ENCODE results near the gene REPS1.
"Not testable (repeated sequence)": the region's sequence is repeated elsewhere in the genome, so short reads cannot be mapped to it uniquely, and the experiment has no call there.

REPS1 gene

DNA sequence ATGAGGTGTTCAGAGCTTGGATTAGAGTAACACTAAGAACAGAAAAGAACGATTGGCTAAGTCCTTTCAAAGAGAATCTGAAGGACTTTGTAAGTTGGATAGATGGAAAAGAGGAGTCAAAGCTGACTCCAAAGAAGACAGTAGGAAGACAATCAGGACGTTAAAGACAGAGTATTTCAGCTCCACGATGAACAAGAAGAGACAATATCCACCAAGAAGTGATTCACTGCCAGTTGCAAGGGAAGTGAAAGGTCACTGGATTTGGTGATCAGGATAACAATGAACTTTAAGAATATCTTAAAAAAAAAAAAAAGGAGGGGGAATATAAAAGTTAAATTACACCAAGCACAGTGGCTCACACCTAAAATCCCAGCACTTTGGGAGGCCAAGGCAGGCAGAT lies 17.9 kb downstream of the REPS1 start:
- DNase-seq (ENCODE audit: low read depth in 2 of 2) = no peak

DNA sequence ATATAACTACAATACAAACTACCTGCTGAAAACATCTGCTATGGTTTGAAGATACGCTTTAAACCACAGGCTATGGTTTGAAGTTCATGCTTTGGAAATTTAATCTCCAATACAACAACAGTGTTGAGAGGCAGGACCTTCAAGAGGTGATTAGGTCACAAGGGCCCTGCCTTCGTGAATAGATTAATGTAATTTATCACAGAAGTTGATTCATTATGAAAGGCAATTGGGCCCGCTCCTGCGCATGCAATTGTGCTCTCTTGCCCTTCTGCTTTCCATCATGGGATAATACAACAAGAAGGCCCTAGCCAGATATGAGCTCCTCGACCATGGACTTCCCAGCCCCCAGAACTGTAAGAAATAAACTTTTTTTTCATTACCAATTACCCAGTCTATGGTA lies 21.2 kb downstream of the REPS1 start:
- DNase-seq (ENCODE audit: low read depth in 2 of 2) = no peak

DNA sequence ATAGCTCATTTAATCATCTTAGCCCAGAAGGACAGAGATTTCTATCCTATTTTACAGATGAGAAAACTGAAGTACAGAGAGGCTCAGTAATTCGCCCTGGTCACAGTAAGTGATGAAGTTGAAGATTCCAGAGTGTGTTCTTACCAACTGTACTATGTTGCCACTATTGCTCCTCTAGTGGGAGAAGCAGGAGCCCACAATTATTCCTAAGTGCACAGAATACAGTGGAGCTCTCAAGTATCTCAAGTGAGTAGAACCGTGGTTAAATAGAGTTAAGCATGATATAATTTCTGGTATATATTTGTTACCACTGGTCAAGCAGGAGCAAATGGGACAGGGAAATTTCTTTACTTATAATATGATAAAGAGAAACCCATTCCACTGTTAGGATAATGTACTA lies 22.1 kb downstream of the REPS1 start:
- no peak for DNase-seq (ENCODE audit: low read depth in 2 of 2)

DNA sequence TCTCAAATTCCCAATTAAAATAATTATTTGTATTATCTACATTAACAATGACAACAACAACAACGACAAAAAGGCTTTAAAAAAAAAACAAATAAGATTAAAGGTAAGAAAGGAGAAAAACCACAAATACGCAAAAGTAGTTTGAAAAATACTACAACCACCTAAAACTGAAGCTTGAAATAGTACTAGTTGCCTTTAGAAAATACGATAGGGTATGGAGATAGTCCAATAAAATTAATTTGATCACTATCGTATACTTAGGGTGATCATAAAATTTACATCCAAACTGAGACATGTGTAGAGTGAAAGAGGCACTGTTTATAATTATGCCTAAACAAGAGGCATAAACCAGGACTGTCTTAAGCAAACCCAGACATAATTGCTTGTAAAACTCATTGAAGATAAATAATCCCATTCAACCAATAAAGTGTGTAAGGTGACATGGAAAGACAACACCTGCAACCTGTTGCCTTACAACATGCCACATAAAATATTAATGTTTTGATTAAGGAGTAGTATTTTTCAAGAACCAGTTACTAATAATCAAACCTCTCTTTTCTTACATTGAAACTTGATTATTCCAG lies 22.7 kb downstream of the REPS1 start:
- no peak for DNase-seq (ENCODE audit: low read depth in 2 of 2)

DNA sequence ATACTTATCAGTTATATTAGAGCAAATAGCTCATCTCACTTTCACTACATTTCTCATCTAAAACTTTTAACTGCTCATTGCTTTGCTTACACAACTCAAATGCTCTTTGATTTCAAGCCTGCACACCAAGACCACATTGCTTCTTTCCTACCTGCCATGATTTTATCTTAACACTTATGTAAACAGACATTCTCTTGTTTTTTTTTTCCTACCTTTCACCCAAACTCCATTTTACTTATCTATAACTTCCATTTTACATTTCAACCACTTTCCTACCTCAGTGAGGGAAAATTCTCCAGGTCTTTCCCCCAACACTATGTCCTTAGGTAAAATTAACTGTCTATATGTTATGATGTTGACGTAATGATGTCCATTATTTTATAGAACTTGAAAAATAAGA lies 24.0 kb downstream of the REPS1 start:
- DNase-seq (ENCODE audit: low read depth in 2 of 2) = no peak

DNA sequence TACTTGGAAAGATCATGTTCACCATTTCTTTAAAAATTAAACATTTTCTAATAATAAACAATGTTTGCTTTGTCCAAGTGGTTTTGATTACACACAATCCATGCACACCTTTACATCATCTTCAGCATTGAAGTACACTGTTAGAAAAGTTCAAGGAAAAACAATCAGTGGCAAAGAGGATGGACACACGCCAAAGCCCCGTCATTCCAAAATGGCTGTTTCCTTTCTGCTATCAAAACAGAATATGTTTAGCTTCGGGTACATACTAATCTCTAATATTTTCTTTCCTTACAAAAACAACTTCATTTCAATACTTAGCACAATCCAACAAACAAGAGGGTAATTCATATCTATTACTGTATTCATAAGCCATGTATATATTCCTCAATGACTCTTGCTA lies 24.5 kb downstream of the REPS1 start:
- no peak for DNase-seq (ENCODE audit: low read depth in 2 of 2)

DNA sequence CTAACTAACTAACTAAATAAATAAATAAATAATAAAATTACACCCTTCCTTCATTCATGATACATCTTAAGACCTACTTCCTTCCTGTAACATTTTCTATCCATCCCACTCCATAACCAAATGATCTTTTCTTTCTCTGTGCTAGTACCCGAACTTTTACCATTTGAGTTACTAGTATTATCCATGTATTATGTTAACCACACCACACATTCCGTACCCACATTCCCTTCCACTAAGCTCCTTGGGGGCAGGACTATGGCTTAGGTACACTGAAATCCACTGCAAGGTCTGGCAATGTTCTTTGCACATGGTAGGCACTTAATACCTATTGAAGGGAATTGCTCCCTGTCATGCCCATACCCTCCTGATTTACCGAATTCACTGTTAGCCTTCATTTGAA lies 24.9 kb downstream of the REPS1 start:
- DNase-seq (ENCODE audit: low read depth in 2 of 2) = no peak

DNA sequence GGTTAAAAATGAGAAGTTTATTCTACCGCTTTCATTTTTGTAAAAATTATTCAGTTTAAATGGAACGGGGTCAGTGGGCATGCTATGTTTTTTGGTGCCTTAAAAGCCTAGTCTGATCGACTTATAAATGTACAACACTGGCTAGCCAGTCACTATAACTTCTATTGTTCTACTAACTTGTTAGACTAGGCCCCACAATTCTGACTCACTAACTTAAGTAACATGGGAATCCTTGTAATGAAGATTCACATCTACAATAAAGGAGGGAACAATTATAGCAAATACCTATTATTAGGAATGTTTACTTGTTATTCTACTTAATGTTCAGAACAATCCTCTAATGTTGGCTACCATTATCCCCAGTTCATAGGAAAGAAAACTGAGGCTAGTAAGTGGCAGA lies 28.5 kb downstream of the REPS1 start:
- DNase-seq (ENCODE audit: low read depth in 2 of 2) = no peak

DNA sequence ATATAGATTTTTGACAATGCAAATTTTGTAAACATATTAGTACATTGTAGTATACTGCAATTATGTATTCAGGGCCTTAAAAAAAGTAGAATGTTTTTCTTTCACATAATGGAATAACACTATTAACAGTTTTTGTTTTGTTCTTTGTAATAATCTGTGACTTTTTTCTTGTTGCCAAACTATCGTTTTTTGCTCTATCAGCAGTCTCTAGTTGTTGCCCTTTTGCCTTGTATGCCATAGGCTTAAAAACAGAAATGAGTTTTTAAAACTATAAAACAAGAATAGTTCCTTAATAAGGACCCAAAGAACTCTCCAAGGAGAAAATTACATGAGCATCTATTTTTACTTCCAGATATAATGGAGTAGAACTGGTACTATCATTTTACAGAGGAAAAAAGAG lies 29.5 kb downstream of the REPS1 start:
- no peak for DNase-seq (ENCODE audit: low read depth in 2 of 2)

DNA sequence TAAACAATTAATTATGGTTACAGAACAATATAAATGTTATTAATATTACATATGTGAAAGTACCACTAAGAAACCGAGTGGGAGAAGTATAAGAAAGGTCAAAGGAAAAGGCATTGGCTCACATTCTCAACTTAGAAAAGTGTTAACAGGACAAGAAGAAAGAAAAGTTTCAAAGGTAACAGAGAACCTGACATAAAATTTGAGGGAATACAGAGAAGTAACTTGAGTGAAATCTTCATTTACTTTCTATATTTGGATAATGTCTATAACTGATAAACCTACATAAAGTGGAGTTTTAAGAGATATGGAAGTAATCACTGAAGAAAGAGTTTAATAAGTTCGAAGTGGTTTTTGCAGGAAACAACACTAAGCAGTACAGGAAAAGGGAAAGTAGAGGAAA lies 30.1 kb downstream of the REPS1 start:
- DNase-seq (ENCODE audit: low read depth in 2 of 2) = no peak

DNA sequence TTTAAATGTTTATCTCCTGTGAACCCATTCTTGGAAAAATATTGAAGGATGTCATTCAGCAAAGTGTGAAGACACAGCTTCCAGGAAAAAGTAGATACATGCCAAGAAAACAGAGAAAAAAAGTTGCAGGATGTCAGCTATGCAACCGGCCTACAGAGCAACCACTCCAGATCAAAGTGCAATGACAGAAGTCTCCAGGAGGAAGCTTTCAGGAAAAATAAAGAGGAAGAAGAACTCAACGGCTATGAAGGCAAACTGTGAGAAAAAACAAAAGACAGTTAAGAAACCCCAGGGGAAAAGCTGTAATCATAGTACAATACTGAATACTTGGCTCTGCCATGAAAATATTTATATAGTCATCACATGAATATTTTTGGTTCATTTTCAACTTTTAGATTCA lies 30.6 kb downstream of the REPS1 start:
- no peak for DNase-seq (ENCODE audit: low read depth in 2 of 2)

DNA sequence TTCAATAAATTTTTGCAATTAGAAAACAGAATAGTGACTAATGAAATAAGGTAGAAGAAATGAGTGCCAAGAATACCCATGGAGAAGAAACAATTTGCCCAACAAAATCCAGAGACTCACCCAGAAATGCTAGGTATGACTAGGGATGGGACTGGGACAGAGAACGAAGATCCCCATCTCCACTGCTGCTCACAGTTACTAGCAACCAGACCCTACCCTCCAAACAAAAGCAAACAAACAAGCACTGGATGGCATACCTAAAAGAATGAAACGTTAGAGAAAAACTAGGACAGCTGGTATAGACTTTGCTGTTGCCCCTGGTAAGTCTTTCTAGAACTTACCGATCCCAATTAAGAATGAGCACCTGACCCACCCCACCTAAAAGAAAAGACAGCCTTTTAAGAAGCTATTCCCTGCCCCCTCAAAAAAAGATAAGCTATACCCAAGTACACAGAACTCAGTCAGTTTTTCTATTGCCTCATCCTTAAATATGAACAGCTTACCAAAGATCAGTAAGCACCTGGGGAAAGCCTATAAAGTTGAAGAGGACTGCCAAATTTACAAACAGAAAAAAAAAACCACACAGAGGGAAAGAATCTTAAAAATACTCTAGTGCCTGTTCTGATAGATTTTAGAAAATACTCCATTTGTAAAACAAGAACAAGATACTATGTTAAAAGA lies 31.7 kb downstream of the REPS1 start:
- DNase-seq (ENCODE audit: low read depth in 2 of 2) = no peak

DNA sequence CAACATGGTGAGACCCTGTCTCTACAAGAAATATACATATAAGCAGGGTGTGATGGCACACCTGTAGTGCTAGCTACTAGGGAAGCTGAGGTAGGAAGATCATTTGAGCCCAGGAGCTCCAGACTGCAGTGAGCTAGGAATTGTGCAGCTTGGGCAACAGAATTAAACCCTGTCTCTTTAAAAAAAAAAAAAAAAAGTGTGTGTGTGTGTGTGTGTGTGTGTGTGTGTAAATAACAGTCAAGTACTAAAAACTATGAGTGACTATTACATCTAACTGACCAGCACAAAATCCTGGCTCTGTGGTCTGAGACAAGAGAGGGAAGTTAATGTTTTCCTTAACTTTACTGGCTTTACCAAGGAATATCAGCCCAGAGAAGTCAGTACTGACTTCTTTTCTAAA lies 32.8 kb downstream of the REPS1 start:
- no peak for DNase-seq (ENCODE audit: low read depth in 2 of 2)

DNA sequence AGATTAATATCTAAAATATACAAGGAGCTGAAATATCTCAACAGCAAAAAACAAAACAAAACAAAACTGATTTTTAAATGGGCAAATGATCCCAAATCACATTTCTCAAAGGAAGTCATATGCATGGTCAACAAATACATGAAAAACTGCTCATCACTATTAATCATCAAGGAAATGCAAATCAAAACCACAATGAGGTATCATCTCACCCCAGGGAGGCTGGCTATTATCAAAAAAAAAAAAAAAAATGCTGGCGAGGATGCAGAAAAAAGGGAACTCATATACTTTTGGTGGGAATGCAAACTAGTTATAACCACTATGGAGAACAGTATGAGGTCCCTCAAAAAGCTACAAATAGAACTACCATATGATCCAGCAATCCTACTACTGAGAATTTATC lies 34.6 kb downstream of the REPS1 start:
- no peak for DNase-seq (ENCODE audit: low read depth in 2 of 2)

DNA sequence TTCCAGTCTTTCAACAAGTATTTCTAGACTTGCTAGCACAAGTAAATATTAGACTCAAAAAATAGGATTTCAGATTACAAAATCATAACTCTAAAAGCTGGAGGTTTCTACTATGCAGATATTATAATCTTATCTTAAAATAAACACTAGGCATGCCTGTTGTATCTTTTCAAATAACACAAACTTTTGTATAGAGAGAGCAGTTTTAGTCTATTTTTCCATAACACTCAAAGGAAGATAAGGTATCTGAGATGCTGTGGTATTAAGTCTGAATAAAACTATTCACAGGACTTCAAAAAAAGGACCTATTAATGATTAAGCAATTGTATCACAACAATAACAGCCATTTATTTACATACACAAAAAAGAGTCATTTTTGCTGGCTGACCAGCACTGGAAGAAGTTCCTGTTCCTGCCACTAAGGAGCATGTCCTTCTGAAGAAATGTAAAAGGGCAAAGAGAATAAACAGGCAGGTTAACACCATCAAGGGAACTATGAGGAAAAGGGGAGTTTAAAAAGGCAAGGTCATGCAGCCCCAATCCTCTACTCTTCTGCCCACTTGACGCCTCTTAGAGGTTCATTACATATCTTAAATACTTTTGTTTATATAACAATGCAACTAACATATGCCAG lies 39.4 kb downstream of the REPS1 start:
- no peak for DNase-seq (ENCODE audit: low read depth in 2 of 2)

DNA sequence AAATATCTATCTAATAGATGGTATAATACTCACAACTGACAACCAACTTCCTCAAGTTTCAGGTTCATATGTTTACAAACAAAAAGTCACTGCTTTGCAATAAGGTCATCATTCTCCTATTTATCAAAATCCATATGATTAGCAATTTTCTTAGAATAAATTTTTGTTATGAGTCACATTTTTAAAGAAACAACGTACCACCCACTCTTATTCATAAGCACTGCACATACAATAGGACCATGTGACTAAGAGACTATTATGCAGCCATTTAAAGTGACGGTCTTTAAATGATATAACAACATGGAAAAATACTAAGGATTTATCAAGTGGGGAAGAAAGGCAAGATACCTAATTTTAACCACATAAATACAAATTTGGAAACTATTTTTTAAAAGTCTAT lies 40.0 kb downstream of the REPS1 start:
- DNase-seq (ENCODE audit: low read depth in 2 of 2) = no peak

DNA sequence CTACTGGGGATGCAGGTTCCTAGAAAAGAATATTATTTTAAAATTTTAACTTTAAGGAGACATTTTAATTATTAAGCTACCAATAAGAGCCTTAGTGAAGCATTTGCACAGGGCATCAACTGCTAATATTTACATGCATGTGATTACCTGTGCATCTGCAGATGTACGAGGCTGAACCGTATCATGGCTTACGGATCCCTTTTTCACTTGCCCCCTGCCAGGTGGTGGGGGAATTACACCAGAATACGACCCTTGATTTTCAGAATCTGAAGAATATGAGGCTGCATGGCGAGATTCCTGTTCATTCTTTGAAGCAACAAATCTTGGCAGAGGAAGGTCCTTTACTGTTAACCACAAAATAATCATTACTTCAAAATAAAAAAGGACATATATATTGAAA lies 42.7 kb downstream of the REPS1 start:
- no peak for DNase-seq (ENCODE audit: low read depth in 2 of 2)

DNA sequence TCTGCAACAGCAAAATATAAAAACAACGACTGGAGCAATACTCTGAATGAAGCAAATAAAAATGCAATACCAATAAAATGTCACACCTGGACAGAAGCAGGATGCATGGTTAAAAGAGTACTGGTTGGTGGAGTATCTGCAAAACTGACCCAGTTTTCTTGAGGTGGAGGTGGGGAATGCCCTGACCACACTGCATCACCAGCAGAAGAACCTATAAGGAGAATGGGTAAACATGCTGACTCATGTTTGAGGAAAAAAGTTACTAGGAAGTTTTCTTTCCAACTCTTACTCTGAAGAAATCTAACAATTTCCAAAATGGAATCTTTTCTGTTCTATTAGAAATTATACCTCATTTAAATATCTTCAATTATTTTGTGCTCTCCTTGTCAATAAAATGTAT lies 43.6 kb downstream of the REPS1 start:
- no peak for DNase-seq (ENCODE audit: low read depth in 2 of 2)

DNA sequence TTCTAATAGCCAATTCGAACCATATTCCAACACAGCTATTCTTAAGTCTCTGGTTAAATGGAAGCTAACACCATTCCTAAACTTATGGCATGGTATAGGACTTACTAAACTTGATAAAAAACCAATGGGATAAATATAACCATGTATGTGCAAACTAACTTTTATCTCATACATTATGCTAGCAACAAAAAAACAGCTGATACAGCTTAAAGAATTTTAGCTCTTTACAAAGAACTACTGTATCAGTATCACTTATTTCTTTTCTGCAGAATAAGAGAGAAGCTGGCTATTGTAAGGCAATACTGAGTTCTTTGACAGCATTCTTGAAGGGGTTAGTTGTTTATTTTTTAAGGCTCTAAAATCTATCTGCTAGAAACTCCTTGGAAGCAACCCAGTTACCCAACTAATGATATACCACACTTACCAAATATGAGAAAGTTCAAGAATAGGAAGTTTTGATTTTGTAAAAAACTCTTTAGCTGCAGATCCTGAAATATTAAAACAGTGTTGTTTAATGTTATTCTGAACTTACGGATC lies 44.9 kb downstream of the REPS1 start:
- DNase-seq (ENCODE audit: low read depth in 2 of 2) = no peak

DNA sequence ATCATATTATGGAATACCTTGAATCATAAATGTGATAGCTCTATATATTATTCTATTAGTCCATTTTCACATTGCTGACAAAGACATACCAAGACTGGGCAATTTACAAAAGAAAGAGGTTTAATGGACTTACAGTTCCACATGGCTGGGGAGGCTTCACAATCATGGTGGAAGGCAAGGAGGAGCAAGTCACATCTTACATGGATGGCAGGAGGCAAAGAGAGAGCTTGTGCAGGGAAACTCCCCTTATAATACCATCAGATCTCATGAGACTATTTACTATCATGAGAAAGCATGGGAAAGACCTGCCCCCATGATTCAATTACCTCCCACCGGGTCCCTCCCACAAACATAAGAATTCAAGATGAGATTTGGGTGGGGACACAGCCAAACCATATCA lies 51.2 kb downstream of the REPS1 start:
- not testable (repeated sequence) for DNase-seq (ENCODE audit: low read depth in 2 of 2)

DNA sequence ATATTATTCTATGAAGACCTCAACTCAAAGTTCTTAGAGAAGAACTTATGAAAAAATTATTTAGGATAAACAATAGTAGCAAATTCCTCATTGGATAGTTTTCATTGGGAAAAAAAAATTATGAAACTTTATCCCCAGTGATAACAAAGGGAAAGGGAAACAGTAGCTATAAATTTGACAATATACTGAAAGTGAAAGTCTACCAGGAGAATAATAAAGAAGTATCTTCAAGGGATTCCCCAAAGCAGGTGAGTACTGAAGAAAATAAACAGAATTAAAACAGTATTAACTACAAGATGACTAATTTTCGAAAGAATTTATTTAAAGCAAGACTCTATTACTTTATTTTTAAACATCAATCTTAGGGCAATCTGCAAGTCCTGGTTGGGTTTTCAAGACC lies 56.4 kb downstream of the REPS1 start:
- DNase-seq (ENCODE audit: low read depth in 2 of 2) = no peak

DNA sequence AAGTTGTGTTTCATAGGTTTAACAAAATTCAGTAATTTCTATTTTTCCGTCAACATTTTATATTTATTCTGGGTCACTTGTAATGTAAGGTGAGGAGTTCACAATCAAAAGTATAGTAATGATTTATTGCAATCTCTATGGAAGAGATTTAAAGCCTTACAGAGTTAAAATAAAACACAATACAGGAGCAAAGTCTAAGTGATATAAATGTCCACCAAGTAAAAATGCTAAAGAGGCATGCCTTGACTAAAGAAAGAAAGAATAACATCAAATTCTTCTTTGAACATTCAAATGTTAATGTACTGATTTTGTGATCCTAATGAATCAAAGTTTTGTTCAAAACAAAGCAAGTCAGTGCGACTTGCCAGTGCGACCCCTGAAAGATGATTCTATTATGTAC lies 61.5 kb downstream of the REPS1 start:
- no peak for DNase-seq (ENCODE audit: low read depth in 2 of 2)

DNA sequence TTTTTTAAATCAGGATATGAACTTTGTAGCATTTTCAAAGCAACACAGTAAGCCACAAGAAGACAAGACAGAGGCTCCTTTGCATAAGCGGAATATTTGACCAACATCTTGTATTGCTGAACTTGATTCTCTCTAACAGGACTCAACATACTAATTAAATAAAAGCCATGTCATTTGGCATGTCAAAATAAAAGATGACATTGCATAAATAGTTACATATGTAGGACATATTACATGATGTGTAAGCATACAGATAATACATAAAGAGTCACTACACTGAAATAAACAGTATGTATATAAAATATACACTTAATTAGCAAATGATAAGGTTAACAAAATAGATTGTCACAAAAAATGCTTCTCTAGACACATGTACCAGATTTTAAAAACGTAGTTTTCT lies 62.2 kb downstream of the REPS1 start:
- DNase-seq (ENCODE audit: low read depth in 2 of 2) = no peak
